ENCODE measurements around the gene NAV2.

NAV2 gene

GRCh38 chr11:19933801-19934488 lies 221.3 kb downstream of the NAV2 start:
- DNase-seq, result no peak

GRCh38 chr11:19934828-19935259 lies 222.2 kb downstream of the NAV2 start:
- no peak for DNase-seq

- no peak for DNase-seq
Measured at GRCh38 chr11:19935507-19935906, 222.9 kb downstream of the NAV2 start.

- DNase-seq, result no peak
Measured at GRCh38 chr11:19936461-19936860, 223.8 kb downstream of the NAV2 start.

GRCh38 chr11:19938169-19938856 lies 225.7 kb downstream of the NAV2 start:
- peak; percentile 30 for DNase-seq

GRCh38 chr11:19938866-19939265 lies 226.2 kb downstream of the NAV2 start:
- DNase-seq, result no peak

- no peak for DNase-seq
Measured at GRCh38 chr11:19939415-19939929, 226.8 kb downstream of the NAV2 start.

- no peak for DNase-seq
Measured at GRCh38 chr11:19940831-19941230, 228.2 kb downstream of the NAV2 start.

GRCh38 chr11:19946681-19947080 lies 234.0 kb downstream of the NAV2 start:
- DNase-seq, result no peak

GRCh38 chr11:19947537-19948114 lies 235.0 kb downstream of the NAV2 start:
- no peak for DNase-seq

- no peak for DNase-seq
Measured at GRCh38 chr11:19949606-19950005, 237.0 kb downstream of the NAV2 start.

- DNase-seq, result peak; percentile 50
Measured at GRCh38 chr11:19951558-19952115, 239.0 kb downstream of the NAV2 start.

GRCh38 chr11:19952116-19952605 lies 239.5 kb downstream of the NAV2 start:
- DNase-seq, result no peak

GRCh38 chr11:19952911-19953310 lies 240.3 kb downstream of the NAV2 start:
- no peak for DNase-seq

GRCh38 chr11:19953336-19953735 lies 240.7 kb downstream of the NAV2 start:
- DNase-seq, result no peak

GRCh38 chr11:19953909-19954308 lies 241.3 kb downstream of the NAV2 start:
- no peak for DNase-seq

GRCh38 chr11:19954899-19955298 lies 242.3 kb downstream of the NAV2 start:
- no peak for DNase-seq

- no peak for DNase-seq
Measured at GRCh38 chr11:19955660-19956059, 243.0 kb downstream of the NAV2 start.

- DNase-seq, result no peak
Measured at GRCh38 chr11:19956228-19956627, 243.6 kb downstream of the NAV2 start.

- no peak for DNase-seq
Measured at GRCh38 chr11:19957294-19957943, 244.8 kb downstream of the NAV2 start.

- DNase-seq, result no peak
Measured at GRCh38 chr11:19958204-19958603, 245.6 kb downstream of the NAV2 start.

GRCh38 chr11:19959210-19959609 lies 246.6 kb downstream of the NAV2 start:
- no peak for DNase-seq

- no peak for DNase-seq
Measured at GRCh38 chr11:19959648-19960059, 247.0 kb downstream of the NAV2 start.

Measured in CD4-positive, alpha-beta T cell treated with Interleukin-10 for 1 hour (primary cell).